Activated CD8-positive, alpha-beta T cell treated with anti-CD3 and anti-CD28 coated beads, Interleukin-2, amount 10 ng/mL, durations not matched to agents 7 days and 5 days (primary cell): ENCODE measurements around the gene PLIN3. TPM values are rescaled to one million over a fixed set of nuclear protein-coding genes. Genes with fewer than 3 reads are reported as not detected.
A peak's percentile ranks its signal among the peaks of the same experiment; 100 is the strongest.
"Not testable (repeated sequence)": the region's sequence is repeated elsewhere in the genome, so short reads cannot be mapped to it uniquely, and the experiment has no call there.

Experiments used
- ATAC-seq: fragments of 150-1000 bp; cut with Tn5 transposase; one replicate; pipeline ENCODE4 v1.10.0; 2021; ENCODE audit warnings: moderate library complexity
- CTCF ChIA-PET: fragments of 350-600 bp; sonication (Branson Sonifier 250); formaldehyde crosslinking; loops from one replicate; lab custom pipeline; 2021; ENCODE audit warnings: antibody characterized with exemption; lab: Charles Lee
- POLR2A ChIA-PET: fragments of 350-600 bp; sonication (Branson Sonifier 250); formaldehyde crosslinking; loops from one replicate; lab custom pipeline; 2021; ENCODE audit warnings: antibody characterized with exemption; lab: Charles Lee
- DNase-seq: peaks from one replicate; pipeline ENCODE4 v3.0.0-alpha.2; 2020
- H3K27ac Mint-ChIP-seq: one replicate; pipeline ENCODE4 v1.8.0; 2021; ENCODE audit warnings: mild to moderate bottlenecking, mixed read lengths
- H3K27me3 Mint-ChIP-seq: one replicate; pipeline ENCODE4 v1.8.0; 2021; ENCODE audit warnings: low read depth, mixed read lengths
- H3K36me3 Mint-ChIP-seq: one replicate; pipeline ENCODE4 v1.8.0; 2021; ENCODE audit warnings: low read depth, mixed read lengths
- H3K4me1 Mint-ChIP-seq: one replicate; pipeline ENCODE4 v1.8.0; 2021; ENCODE audit warnings: low read depth, mixed read lengths
- H3K4me3 Mint-ChIP-seq: one replicate; pipeline ENCODE4 v1.8.0; 2021; ENCODE audit warnings: mild to moderate bottlenecking, mixed read lengths
- H3K9me3 Mint-ChIP-seq: one replicate; pipeline ENCODE4 v1.8.0; 2022; ENCODE audit warnings: mixed read lengths; ENCODE audit not compliant: insufficient read depth
- total RNA-seq, 2 experiments: library from RNA; stranded (reverse); gene quantifications; one replicate each; pipeline ENCODE4 v1.2.3, GENCODE V29; 2021

PLIN3 gene
- total RNA-seq, 2 experiments from 2014 or later, result 27.5 to 32.8 TPM

GRCh38 chr19:4805140-4805539 lies 62.3 kb downstream of the PLIN3 start:
- CTCF ChIA-PET, result interaction anchor here (1.0 to 3.5 kb wide), 6 partner anchors 10 to 72 kb away, joined by 3 to 21 read pairs (median 5); partner anchors contain the start of gene FEM1A
- H3K27me3 Mint-ChIP-seq, H3K4me1 Mint-ChIP-seq, POLR2A ChIA-PET, H3K27ac Mint-ChIP-seq, H3K9me3 Mint-ChIP-seq, H3K4me3 Mint-ChIP-seq, H3K36me3 Mint-ChIP-seq, ATAC-seq, DNase-seq: not testable (repeated sequence)

DNA sequence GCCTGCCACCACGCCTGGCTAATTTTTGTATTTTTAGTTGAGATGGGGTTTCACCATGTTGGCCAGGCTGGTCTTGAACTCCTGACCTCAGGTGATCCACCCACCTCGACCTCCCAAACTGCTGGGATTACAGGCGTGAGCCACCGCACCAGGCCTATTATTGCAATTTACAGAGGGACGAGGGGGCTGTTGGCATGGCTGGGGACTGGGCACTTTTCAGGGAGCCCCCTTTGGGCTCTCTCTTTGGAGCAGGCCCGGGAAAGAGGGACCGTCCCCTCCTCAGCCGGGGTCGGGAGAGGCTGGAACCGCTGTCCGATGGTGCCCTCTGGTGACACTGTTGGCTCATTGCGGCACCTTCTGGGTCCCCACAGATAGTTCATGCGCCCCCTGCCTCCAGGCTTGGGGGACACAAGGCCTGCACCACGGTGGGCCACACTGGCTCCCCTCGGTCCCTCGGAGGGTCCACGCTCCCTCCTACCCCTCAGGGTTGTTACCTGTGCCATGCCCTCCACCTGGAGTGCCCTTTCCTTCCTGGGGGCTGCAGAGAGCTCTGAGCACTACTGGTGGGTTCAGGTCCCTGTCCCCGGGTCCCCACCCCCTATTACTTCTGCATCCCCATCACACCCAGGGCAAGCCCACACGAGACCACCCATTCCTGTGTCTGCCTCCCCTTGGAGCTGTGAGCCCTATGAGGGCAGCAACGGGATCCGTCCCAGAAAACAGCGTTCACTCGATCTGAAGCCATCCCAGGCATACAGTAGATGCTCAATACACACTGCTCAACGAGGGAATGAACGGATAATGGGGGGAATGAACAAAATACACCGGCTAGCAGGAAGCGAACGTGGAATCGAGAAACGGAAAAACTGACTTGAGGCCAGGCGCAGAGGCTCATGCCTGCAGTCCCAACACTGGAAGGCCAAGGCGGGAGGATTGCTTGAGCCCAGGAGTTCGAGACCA lies 63.5 kb downstream of the PLIN3 start:
- peak; percentile 81 for DNase-seq
- H3K36me3 Mint-ChIP-seq, result no peaks in the 10 kb centered on the region
- H3K9me3 Mint-ChIP-seq, result no peaks in the 10 kb centered on the region
- POLR2A ChIA-PET, result no interaction called here
- H3K4me1 Mint-ChIP-seq, result no peaks in the 10 kb centered on the region
- peak; percentile 94 for ATAC-seq
- CTCF ChIA-PET, result interaction anchor here (0.6 to 3.5 kb wide), 7 partner anchors 9 to 562 kb away, joined by 3 to 21 read pairs (median 3); partner anchors contain the start of gene FEM1A
- H3K27me3 Mint-ChIP-seq, result no peaks in the 10 kb centered on the region
- no peak overlapping the region for H3K27ac Mint-ChIP-seq
- no peak overlapping the region for H3K4me3 Mint-ChIP-seq

DNA sequence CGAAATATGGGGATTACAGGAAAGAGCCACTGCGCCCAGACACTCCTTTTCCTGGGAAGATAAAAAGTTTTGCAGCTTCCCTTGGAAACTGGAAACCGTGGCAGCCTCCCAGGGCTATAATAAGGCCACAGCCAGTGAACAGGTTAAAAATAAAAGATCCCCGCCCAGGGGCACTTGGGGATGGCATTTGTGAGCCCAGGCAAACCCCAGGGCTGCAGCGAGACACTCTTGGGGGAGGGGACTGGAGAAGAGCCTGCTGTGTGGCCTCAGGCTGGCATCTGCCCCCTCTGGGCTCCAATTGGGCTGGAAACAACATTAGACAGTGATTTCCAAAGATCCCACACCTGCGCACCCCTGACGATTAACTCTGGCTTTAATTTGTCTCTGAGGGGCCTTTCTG lies 64.8 kb downstream of the PLIN3 start:
- ChIA-PET CTCF (interaction anchor here (0.6 to 3.5 kb wide), 2 partner anchors 70 to 388 kb away, joined by 3 to 21 read pairs; no protein-coding TSS in a partner anchor), POLR2A (no interaction called here)
- no peak overlapping the region for H3K4me3 Mint-ChIP-seq
- no peak for ATAC-seq
- H3K4me1 Mint-ChIP-seq, result no peaks in the 10 kb centered on the region
- DNase-seq, result no peak
- no peaks in the 10 kb centered on the region for H3K9me3 Mint-ChIP-seq
- peaks cover 4% of the 10 kb centered on the region for H3K36me3 Mint-ChIP-seq
- no peaks in the 10 kb centered on the region for H3K27me3 Mint-ChIP-seq
- no peak overlapping the region for H3K27ac Mint-ChIP-seq

GRCh38 chr19:4801085-4801619 lies 66.3 kb downstream of the PLIN3 start:
- no peak for ATAC-seq
- Mint-ChIP-seq H3K27me3 (no peaks in the 10 kb centered on the region), H3K9me3 (no peaks in the 10 kb centered on the region), H3K4me1 (peaks cover 4% of the 10 kb centered on the region), H3K36me3 (peaks cover 16% of the 10 kb centered on the region), H3K27ac (no peak overlapping the region), H3K4me3 (no peak overlapping the region)
- ChIA-PET POLR2A (interaction anchor here (0.6 kb wide), 1 partner anchor 23 kb away, joined by 5 read pairs; no protein-coding TSS in a partner anchor), CTCF (interaction anchor here (1.7 to 4.0 kb wide), 2 partner anchors 9 to 10 kb away, joined by 8 to 21 read pairs; partner anchors contain the start of gene FEM1A)
- DNase-seq, result no peak

- Mint-ChIP-seq H3K9me3 (no peaks in the 10 kb centered on the region), H3K27me3 (no peaks in the 10 kb centered on the region), H3K4me1 (peaks cover 4% of the 10 kb centered on the region), H3K27ac (no peak overlapping the region), H3K4me3 (no peak overlapping the region), H3K36me3 (peaks cover 18% of the 10 kb centered on the region)
- CTCF ChIA-PET, result interaction anchor here (0.8 to 4.0 kb wide), 3 partner anchors 9 to 69 kb away, joined by 3 to 21 read pairs (median 8); partner anchors contain the start of gene FEM1A
- ATAC-seq (no peak), DNase-seq (no peak)
- POLR2A ChIA-PET, result no interaction called here
Measured at GRCh38 chr19:4800591-4801081, 66.8 kb downstream of the PLIN3 start.

DNA sequence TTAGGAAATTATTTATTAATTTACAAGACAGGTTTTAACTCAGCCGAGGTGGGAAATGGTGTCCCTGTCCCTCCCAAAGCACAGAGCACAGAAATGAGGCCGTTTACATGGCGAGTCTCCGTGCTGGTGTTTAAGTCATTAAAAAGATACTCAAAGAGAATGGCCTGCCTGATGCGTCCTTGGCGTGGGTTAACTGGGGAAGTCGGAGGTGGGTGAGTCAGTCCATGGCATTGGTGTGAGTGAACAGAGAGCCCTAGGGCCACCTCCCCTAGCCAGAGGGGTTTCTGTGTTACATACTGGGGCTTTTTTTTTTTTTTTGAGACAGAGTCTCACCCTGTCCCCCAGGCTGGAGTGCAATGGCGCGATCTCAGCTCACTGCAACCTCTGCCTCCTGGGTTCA lies 72.1 kb downstream of the PLIN3 start:
- Mint-ChIP-seq H3K36me3 (peaks cover 49% of the 10 kb centered on the region), H3K4me3 (no peak overlapping the region), H3K4me1 (peaks cover 38% of the 10 kb centered on the region), H3K9me3 (no peaks in the 10 kb centered on the region), H3K27ac (no peak overlapping the region), H3K27me3 (no peaks in the 10 kb centered on the region)
- ATAC-seq (no peak), DNase-seq (no peak)
- ChIA-PET CTCF (interaction anchor here (0.6 kb wide), 1 partner anchor 9 kb away, joined by 3 read pairs; no protein-coding TSS in a partner anchor), POLR2A (no interaction called here)

DNA sequence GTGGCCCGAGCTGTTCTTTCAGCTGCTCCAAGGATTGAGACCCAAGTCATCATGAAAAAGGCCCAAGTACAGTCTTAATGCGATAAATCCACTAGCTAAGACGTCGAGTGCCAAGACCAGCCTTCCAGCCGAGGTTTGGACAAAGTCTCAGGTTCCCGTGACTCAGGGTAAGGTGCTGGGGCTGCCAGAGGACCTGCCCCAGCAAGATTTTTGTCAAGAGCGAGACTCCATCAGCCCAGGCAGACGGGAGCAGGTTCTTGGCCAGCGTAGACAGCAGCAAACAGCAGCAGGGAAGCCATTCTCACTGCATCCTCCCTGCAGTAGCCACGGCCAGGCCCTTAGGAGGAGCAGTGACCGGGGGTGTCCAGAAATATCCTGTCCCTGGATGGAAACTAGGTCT lies 72.5 kb downstream of the PLIN3 start:
- no peak for ATAC-seq
- ChIA-PET CTCF (interaction anchor here (0.6 kb wide), 1 partner anchor 10 kb away, joined by 3 read pairs; no protein-coding TSS in a partner anchor), POLR2A (no interaction called here)
- Mint-ChIP-seq H3K36me3 (peaks cover 49% of the 10 kb centered on the region), H3K27ac (no peak overlapping the region), H3K9me3 (no peaks in the 10 kb centered on the region), H3K4me1 (peaks cover 39% of the 10 kb centered on the region), H3K4me3 (no peak overlapping the region), H3K27me3 (no peaks in the 10 kb centered on the region)
- DNase-seq, result no peak

DNA sequence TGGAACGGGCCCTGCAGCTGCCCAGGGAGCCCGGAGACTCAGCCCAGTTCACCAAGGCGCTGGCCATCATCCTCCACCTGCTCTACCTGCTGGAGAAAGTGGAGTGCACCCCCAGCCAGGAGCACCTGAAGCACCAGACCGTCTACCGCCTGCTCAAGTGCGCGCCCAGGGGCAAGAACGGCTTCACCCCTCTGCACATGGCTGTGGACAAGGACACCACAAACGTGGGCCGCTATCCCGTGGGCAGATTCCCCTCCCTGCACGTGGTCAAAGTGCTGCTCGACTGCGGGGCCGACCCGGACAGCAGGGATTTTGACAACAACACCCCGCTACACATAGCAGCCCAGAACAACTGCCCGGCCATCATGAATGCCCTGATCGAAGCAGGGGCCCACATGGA lies 74.2 kb downstream of the PLIN3 start:
- H3K27me3 Mint-ChIP-seq, DNase-seq, POLR2A ChIA-PET, ATAC-seq, H3K27ac Mint-ChIP-seq, H3K9me3 Mint-ChIP-seq: not testable (repeated sequence)
- CTCF ChIA-PET, result interaction anchor here (3.1 kb wide), 1 partner anchor 17 kb away, joined by 42 read pairs; no protein-coding TSS in a partner anchor
- Mint-ChIP-seq H3K36me3 (peaks cover 47% of the 10 kb centered on the region), H3K4me3 (peak overlapping the region; percentile 81), H3K4me1 (peaks cover 39% of the 10 kb centered on the region)

- peaks cover 39% of the 10 kb centered on the region for H3K4me1 Mint-ChIP-seq
- ATAC-seq, DNase-seq, POLR2A ChIA-PET, H3K27me3 Mint-ChIP-seq, H3K9me3 Mint-ChIP-seq: not testable (repeated sequence)
- CTCF ChIA-PET, result interaction anchor here (2.5 to 3.1 kb wide), 2 partner anchors 12 to 17 kb away, joined by 14 to 42 read pairs; no protein-coding TSS in a partner anchor
- peak overlapping the region; percentile 90 for H3K27ac Mint-ChIP-seq
- peak overlapping the region; percentile 81 for H3K4me3 Mint-ChIP-seq
- H3K36me3 Mint-ChIP-seq, result peaks cover 45% of the 10 kb centered on the region
Measured at GRCh38 chr19:4792866-4793195, 74.6 kb downstream of the PLIN3 start.

DNA sequence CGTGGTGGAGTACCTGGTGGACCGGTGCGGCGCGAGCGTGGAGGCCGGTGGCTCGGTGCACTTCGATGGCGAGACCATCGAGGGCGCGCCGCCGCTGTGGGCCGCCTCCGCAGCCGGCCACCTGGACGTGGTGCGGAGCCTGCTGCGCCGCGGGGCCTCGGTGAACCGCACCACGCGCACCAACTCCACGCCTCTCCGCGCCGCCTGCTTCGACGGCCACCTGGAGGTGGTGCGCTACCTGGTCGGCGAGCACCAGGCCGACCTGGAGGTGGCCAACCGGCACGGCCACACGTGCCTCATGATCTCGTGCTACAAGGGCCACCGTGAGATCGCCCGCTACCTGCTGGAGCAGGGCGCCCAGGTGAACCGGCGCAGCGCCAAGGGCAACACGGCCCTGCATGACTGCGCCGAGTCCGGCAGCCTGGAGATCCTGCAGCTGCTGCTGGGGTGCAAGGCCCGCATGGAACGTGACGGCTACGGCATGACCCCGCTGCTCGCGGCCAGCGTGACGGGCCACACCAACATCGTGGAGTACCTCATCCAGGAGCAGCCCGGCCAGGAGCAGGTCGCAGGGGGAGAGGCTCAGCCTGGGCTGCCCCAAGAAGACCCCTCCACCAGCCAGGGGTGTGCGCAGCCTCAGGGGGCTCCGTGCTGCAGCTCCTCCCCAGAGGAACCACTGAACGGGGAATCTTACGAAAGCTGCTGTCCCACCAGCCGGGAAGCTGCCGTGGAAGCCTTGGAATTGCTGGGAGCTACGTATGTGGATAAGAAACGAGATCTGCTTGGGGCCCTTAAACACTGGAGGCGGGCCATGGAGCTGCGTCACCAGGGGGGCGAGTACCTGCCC lies 75.2 kb downstream of the PLIN3 start:
- ChIA-PET POLR2A (interaction anchor here (1.4 to 2.3 kb wide), 2 partner anchors 68 to 75 kb away, joined by 5 to 15 read pairs; partner anchors contain the start of genes DPP9 and PLIN3), CTCF (interaction anchor here (0.6 to 5.2 kb wide), 15 partner anchors 8 to 450 kb away, joined by 3 to 179 read pairs (median 7); partner anchors contain the start of gene DPP9)
- Mint-ChIP-seq H3K27ac (peak overlapping the region; percentile 90), H3K4me1 (peaks cover 39% of the 10 kb centered on the region), H3K4me3 (peak overlapping the region; percentile 81), H3K36me3 (peaks cover 40% of the 10 kb centered on the region)
- not testable (repeated sequence) for ATAC-seq, H3K9me3 Mint-ChIP-seq, H3K27me3 Mint-ChIP-seq, DNase-seq
